HEK293 (cell line): Measurements from ENCODE around the gene GALK1.

Experiments used
- CTCF ChIA-PET: fragments of 350-600 bp; formaldehyde crosslinking; extraction: SDS; loops from one replicate; lab custom pipeline; 2021; ENCODE audit warnings: antibody characterized with exemption; lab: Yijun Ruan, JAX
- POLR2A ChIA-PET: fragments of 300-600 bp; formaldehyde crosslinking; extraction: SDS; loops from one replicate; lab custom pipeline; 2020; ENCODE audit warnings: antibody characterized with exemption, inconsistent platforms; lab: Yijun Ruan, JAX
- H3K27ac ChIP-seq: fragments of 200-500 bp; sonication (Bioruptor generic); 2 replicates; pipeline ENCODE4 v1.5.1; 2014; ENCODE audit warnings: low read depth, low read length, control low read depth, inconsistent platforms; ENCODE audit errors: extremely low read depth
- H3K36me3 ChIP-seq, 2 experiments: fragments of 200-500 bp in 1 of 2; sonication (Bioruptor generic) in 1 of 2; 1 replicate in 1 of 2; 2 replicates in 1 of 2; pipeline ENCODE4 v1.5.1; 2014 to 2017; ENCODE audit warnings: inconsistent platforms in 2 of 2, low read length in 2 of 2; ENCODE audit not compliant: control insufficient read depth in 2 of 2, insufficient read depth in 1 of 2
- H3K4me1 ChIP-seq: fragments of 200-500 bp; sonication (Bioruptor generic); 2 replicates; pipeline ENCODE4 v1.5.1; 2014; ENCODE audit warnings: mild to moderate bottlenecking, low read length, inconsistent platforms; ENCODE audit not compliant: control insufficient read depth, insufficient read depth
- H3K4me3 ChIP-seq: 2 replicates; pipeline ENCODE4 v1.5.1; 2011; ENCODE audit warnings: low read depth, mild to moderate bottlenecking, control low read depth, low read length, moderate library complexity
- H3K9me3 ChIP-seq: fragments of 200-500 bp; sonication (Bioruptor generic); 2 replicates; pipeline ENCODE4 v1.5.1; 2014; ENCODE audit warnings: low read depth, low read length, inconsistent platforms; ENCODE audit not compliant: control insufficient read depth, insufficient read depth
- FEZF1 ChIP-seq: fragments of 450-650 bp; formaldehyde crosslinking; IDR thresholded peaks from 2 replicates; pipeline ENCODE4 v1.5.1; 2016; ENCODE audit warnings: missing biosample characterization, missing genetic modification characterization
- KLF1 ChIP-seq: fragments of 450-650 bp; formaldehyde crosslinking; IDR thresholded peaks from 2 replicates; pipeline ENCODE4 v1.5.1; 2016; ENCODE audit warnings: missing biosample characterization, missing genetic modification characterization
- KLF7 ChIP-seq: fragments of 450-650 bp; formaldehyde crosslinking; IDR thresholded peaks from 2 replicates; pipeline ENCODE4 v1.5.1; 2016; ENCODE audit warnings: missing biosample characterization, missing genetic modification characterization, borderline replicate concordance
- MEIS1 ChIP-seq: sonication (generic); formaldehyde crosslinking; IDR thresholded peaks from 2 replicates; pipeline ENCODE4 v1.8.1; 2022; ENCODE audit warnings: missing genetic modification reagents, mild to moderate bottlenecking, borderline replicate concordance
- SCRT2 ChIP-seq: fragments of 450-650 bp; formaldehyde crosslinking; IDR thresholded peaks from 2 replicates; pipeline ENCODE4 v1.5.1; 2016; ENCODE audit warnings: missing biosample characterization, missing genetic modification characterization
- ZIC2 ChIP-seq: fragments of 450-650 bp; formaldehyde crosslinking; IDR thresholded peaks from 2 replicates; pipeline ENCODE4 v1.5.1; 2016; ENCODE audit warnings: missing biosample characterization, missing genetic modification characterization
- ZNF146 ChIP-seq: fragments of 450-650 bp; formaldehyde crosslinking; IDR thresholded peaks from 2 replicates; pipeline ENCODE4 v1.5.1; 2016; ENCODE audit warnings: missing biosample characterization, missing genetic modification characterization
- ZNF169 ChIP-seq: fragments of 450-650 bp; formaldehyde crosslinking; IDR thresholded peaks from 2 replicates; pipeline ENCODE4 v1.5.1; 2016; ENCODE audit warnings: missing biosample characterization, missing genetic modification characterization
- ZNF2 ChIP-seq: fragments of 450-650 bp; formaldehyde crosslinking; IDR thresholded peaks from 2 replicates; pipeline ENCODE4 v1.5.1; 2016; ENCODE audit warnings: missing biosample characterization, missing genetic modification characterization
- ZNF366 ChIP-seq: fragments of 450-650 bp; formaldehyde crosslinking; conservative IDR thresholded peaks from 2 replicates; pipeline ENCODE4 v1.5.1; 2016; ENCODE audit warnings: missing biosample characterization, missing genetic modification characterization
- ZNF416 ChIP-seq: fragments of 450-650 bp; formaldehyde crosslinking; IDR thresholded peaks from 2 replicates; pipeline ENCODE4 v1.5.1; 2016; ENCODE audit warnings: missing biosample characterization, missing genetic modification characterization
- ZNF514 ChIP-seq: fragments of 450-650 bp; formaldehyde crosslinking; IDR thresholded peaks from 2 replicates; pipeline ENCODE4 v1.5.1; 2016; ENCODE audit warnings: missing biosample characterization, missing genetic modification characterization
- ZNF654 ChIP-seq: fragments of 450-650 bp; formaldehyde crosslinking; IDR thresholded peaks from 2 replicates; pipeline ENCODE4 v1.5.1; 2016; ENCODE audit warnings: low read depth, missing biosample characterization, missing genetic modification characterization
- ZNF664 ChIP-seq: fragments of 450-650 bp; formaldehyde crosslinking; IDR thresholded peaks from 2 replicates; pipeline ENCODE4 v1.5.1; 2016; ENCODE audit warnings: missing biosample characterization, missing genetic modification characterization
- TF ChIP-seq, protein P1 (sequence below): fragments of 450-650 bp; formaldehyde crosslinking; IDR thresholded peaks from 2 replicates; pipeline ENCODE4 v1.5.1; 2016; ENCODE audit warnings: missing biosample characterization, missing genetic modification characterization
- TF ChIP-seq, protein P2 (sequence below): fragments of 450-650 bp; formaldehyde crosslinking; conservative IDR thresholded peaks from 2 replicates; pipeline ENCODE4 v1.5.1; 2016; ENCODE audit warnings: low read depth, missing biosample characterization, missing genetic modification characterization
- TF ChIP-seq, protein P3 (sequence below): fragments of 450-650 bp; formaldehyde crosslinking; IDR thresholded peaks from 2 replicates; pipeline ENCODE4 v1.5.1; 2017; ENCODE audit warnings: missing biosample characterization, missing genetic modification characterization
- TF ChIP-seq, protein P4 (sequence below): fragments of 450-650 bp; formaldehyde crosslinking; IDR thresholded peaks from 2 replicates; pipeline ENCODE4 v1.5.1; 2016; ENCODE audit warnings: missing biosample characterization, missing genetic modification characterization, borderline replicate concordance
- TF ChIP-seq, protein P5 (sequence below): fragments of 450-650 bp; formaldehyde crosslinking; IDR thresholded peaks from 2 replicates; pipeline ENCODE4 v1.5.1; 2016; ENCODE audit warnings: missing biosample characterization, missing genetic modification characterization, low read depth
- TF ChIP-seq, protein P6 (sequence below): fragments of 450-650 bp; IDR thresholded peaks from 2 replicates; pipeline ENCODE4 v1.5.1; 2018; ENCODE audit warnings: missing biosample characterization, mild to moderate bottlenecking, missing genetic modification characterization

Gene GALK1

DNA sequence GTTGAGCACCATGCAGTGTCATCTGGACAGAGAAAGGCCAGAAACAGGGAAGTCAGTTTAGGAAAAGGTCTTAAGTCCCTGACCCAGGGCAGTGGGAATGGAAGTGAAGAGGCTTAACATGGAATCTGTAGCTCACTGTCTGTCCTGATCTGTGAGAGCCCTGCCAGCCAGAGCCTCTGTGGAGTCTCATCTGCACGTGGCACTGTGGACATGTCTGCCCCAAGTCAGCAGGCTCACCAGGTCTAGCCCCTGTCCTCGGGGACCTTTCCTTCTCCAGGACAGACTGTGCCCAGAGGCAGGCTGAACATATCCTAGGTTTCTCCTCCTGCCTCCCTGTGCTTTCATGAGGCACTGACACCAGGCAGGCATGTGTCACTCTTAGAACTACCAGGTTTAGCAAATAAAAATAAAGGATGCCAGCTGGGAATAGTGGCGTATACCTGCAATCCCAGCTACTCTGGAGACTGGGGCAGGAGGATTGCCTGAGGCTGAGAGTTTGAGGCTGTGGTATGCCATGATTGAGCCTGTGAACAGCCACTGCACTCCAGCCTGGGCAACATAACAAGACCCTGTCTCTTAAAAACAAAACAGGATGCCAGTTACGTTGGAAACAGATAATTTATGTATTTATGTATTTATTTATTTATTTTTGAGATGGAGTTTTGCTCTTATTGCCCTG, 42.0 kb upstream of the GALK1 start:
- Histone ChIP-seq H3K4me1 (peaks cover 9% of the 10 kb centered on the region), H3K9me3 (no peaks in the 10 kb centered on the region), H3K36me3 (peaks cover 13 to 41% of the 10 kb centered on the region in 2 experiments; a peak in 2 of 3 replicates), H3K27ac (peak overlapping the region; percentile 46; the same call in 1 of the 2 replicates), H3K4me3 (no peak overlapping the region)
- POLR2A ChIA-PET, result interaction anchor here (0.5 to 2.8 kb wide), 6 partner anchors 10 to 703 kb away, joined by 3 to 10 read pairs (median 4); partner anchors contain the start of gene WBP2
- TF ChIP-seq ZNF146 (tag by site-specific recombination) (no peak), ZIC2 (tag by site-specific recombination) (no peak), SCRT2 (no peak), ZNF664 (tag by site-specific recombination) (no peak), KLF1 (tag by site-specific recombination) (no peak), FEZF1 (tag by site-specific recombination) (no peak), ZNF2 (no peak), ZNF169 (tag by site-specific recombination) (no peak), ZNF654 (tag by site-specific recombination) (no peak), KLF7 (tag by site-specific recombination) (no peak), MEIS1 (CRISPR knock-in tag) (no peak)
- TF ChIP-seq, protein P1, sequence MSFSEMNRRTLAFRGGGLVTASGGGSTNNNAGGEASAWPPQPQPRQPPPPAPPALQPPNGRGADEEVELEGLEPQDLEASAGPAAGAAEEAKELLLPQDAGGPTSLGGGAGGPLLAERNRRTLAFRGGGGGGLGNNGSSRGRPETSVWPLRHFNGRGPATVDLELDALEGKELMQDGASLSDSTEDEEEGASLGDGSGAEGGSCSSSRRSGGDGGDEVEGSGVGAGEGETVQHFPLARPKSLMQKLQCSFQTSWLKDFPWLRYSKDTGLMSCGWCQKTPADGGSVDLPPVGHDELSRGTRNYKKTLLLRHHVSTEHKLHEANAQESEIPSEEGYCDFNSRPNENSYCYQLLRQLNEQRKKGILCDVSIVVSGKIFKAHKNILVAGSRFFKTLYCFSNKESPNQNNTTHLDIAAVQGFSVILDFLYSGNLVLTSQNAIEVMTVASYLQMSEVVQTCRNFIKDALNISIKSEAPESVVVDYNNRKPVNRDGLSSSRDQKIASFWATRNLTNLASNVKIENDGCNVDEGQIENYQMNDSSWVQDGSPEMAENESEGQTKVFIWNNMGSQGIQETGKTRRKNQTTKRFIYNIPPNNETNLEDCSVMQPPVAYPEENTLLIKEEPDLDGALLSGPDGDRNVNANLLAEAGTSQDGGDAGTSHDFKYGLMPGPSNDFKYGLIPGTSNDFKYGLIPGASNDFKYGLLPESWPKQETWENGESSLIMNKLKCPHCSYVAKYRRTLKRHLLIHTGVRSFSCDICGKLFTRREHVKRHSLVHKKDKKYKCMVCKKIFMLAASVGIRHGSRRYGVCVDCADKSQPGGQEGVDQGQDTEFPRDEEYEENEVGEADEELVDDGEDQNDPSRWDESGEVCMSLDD (tag by site-specific recombination), result no peak
- TF ChIP-seq, protein P2, sequence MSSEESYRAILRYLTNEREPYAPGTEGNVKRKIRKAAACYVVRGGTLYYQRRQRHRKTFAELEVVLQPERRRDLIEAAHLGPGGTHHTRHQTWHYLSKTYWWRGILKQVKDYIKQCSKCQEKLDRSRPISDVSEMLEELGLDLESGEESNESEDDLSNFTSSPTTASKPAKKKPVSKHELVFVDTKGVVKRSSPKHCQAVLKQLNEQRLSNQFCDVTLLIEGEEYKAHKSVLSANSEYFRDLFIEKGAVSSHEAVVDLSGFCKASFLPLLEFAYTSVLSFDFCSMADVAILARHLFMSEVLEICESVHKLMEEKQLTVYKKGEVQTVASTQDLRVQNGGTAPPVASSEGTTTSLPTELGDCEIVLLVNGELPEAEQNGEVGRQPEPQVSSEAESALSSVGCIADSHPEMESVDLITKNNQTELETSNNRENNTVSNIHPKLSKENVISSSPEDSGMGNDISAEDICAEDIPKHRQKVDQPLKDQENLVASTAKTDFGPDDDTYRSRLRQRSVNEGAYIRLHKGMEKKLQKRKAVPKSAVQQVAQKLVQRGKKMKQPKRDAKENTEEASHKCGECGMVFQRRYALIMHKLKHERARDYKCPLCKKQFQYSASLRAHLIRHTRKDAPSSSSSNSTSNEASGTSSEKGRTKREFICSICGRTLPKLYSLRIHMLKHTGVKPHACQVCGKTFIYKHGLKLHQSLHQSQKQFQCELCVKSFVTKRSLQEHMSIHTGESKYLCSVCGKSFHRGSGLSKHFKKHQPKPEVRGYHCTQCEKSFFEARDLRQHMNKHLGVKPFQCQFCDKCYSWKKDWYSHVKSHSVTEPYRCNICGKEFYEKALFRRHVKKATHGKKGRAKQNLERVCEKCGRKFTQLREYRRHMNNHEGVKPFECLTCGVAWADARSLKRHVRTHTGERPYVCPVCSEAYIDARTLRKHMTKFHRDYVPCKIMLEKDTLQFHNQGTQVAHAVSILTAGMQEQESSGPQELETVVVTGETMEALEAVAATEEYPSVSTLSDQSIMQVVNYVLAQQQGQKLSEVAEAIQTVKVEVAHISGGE (tag by site-specific recombination), result no peak
- TF ChIP-seq, protein P3, sequence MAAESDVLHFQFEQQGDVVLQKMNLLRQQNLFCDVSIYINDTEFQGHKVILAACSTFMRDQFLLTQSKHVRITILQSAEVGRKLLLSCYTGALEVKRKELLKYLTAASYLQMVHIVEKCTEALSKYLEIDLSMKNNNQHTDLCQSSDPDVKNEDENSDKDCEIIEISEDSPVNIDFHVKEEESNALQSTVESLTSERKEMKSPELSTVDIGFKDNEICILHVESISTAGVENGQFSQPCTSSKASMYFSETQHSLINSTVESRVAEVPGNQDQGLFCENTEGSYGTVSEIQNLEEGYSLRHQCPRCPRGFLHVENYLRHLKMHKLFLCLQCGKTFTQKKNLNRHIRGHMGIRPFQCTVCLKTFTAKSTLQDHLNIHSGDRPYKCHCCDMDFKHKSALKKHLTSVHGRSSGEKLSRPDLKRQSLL (tag by site-specific recombination), result no peak
- CTCF ChIA-PET, result interaction anchor here (0.6 to 1.6 kb wide), 3 partner anchors 34 to 204 kb away, joined by 3 to 5 read pairs (median 4); no protein-coding TSS in a partner anchor

DNA sequence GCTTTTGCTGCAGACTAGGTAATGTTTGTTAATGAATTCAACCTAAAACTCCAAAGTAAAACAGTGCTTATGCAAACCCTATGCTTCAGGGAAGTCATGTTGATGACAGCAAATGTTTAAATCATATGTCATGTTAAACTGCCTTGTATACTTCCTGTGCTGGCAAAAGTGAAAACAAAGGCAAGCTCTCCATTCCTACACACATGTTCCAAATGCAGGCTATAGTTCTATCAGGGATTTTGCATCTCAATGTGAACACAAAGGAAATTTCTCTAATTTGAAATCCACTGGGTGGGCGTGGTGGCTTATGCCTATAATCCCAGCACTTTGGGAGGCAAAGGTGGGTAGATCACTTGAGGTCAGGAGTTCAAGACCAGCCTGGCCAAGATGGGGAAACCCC, 38.9 kb upstream of the GALK1 start:
- Histone ChIP-seq H3K36me3 (peaks cover 24 to 35% of the 10 kb centered on the region in 2 experiments; a peak in 2 of 3 replicates), H3K4me1 (peaks cover 5% of the 10 kb centered on the region), H3K27ac (peak overlapping the region; percentile 16; the same call in 1 of the 2 replicates), H3K4me3 (no peak overlapping the region), H3K9me3 (no peaks in the 10 kb centered on the region)
- ChIA-PET POLR2A (interaction anchor here (0.6 to 2.4 kb wide), 2 partner anchors 8 to 24 kb away, joined by 3 to 15 read pairs; a partner anchor contains a TSS), CTCF (interaction anchor here (0.6 to 1.8 kb wide), 5 partner anchors 8 to 123 kb away, joined by 3 to 7 read pairs (median 5); no protein-coding TSS in a partner anchor)
- no peak for TF ChIP-seq ZNF366 (tag by site-specific recombination)
- no peak for TF ChIP-seq ZNF514 (tag by site-specific recombination)
- TF ChIP-seq, protein P4, sequence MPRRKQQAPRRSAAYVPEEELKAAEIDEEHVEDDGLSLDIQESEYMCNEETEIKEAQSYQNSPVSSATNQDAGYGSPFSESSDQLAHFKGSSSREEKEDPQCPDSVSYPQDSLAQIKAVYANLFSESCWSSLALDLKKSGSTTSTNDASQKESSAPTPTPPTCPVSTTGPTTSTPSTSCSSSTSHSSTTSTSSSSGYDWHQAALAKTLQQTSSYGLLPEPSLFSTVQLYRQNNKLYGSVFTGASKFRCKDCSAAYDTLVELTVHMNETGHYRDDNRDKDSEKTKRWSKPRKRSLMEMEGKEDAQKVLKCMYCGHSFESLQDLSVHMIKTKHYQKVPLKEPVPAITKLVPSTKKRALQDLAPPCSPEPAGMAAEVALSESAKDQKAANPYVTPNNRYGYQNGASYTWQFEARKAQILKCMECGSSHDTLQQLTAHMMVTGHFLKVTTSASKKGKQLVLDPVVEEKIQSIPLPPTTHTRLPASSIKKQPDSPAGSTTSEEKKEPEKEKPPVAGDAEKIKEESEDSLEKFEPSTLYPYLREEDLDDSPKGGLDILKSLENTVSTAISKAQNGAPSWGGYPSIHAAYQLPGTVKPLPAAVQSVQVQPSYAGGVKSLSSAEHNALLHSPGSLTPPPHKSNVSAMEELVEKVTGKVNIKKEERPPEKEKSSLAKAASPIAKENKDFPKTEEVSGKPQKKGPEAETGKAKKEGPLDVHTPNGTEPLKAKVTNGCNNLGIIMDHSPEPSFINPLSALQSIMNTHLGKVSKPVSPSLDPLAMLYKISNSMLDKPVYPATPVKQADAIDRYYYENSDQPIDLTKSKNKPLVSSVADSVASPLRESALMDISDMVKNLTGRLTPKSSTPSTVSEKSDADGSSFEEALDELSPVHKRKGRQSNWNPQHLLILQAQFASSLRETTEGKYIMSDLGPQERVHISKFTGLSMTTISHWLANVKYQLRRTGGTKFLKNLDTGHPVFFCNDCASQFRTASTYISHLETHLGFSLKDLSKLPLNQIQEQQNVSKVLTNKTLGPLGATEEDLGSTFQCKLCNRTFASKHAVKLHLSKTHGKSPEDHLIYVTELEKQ, result no peak
- TF ChIP-seq, protein P5, sequence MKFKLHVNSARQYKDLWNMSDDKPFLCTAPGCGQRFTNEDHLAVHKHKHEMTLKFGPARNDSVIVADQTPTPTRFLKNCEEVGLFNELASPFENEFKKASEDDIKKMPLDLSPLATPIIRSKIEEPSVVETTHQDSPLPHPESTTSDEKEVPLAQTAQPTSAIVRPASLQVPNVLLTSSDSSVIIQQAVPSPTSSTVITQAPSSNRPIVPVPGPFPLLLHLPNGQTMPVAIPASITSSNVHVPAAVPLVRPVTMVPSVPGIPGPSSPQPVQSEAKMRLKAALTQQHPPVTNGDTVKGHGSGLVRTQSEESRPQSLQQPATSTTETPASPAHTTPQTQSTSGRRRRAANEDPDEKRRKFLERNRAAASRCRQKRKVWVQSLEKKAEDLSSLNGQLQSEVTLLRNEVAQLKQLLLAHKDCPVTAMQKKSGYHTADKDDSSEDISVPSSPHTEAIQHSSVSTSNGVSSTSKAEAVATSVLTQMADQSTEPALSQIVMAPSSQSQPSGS, result no peak
- TF ChIP-seq ZNF416, result no peak
- TF ChIP-seq, protein P6, sequence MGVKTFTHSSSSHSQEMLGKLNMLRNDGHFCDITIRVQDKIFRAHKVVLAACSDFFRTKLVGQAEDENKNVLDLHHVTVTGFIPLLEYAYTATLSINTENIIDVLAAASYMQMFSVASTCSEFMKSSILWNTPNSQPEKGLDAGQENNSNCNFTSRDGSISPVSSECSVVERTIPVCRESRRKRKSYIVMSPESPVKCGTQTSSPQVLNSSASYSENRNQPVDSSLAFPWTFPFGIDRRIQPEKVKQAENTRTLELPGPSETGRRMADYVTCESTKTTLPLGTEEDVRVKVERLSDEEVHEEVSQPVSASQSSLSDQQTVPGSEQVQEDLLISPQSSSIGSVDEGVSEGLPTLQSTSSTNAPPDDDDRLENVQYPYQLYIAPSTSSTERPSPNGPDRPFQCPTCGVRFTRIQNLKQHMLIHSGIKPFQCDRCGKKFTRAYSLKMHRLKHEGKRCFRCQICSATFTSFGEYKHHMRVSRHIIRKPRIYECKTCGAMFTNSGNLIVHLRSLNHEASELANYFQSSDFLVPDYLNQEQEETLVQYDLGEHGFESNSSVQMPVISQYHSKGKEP (tag by site-specific recombination), result no peak
